GM21825 (cell line): ENCODE data around the gene PAX3.

Experiments used
- ATAC-seq: cut with Tn5 transposase; IDR thresholded peaks from one replicate; pipeline ENCODE4 v1.9.1; 2021; ENCODE audit warnings: mild to moderate bottlenecking, moderate library complexity; ENCODE audit not compliant: unreplicated experiment

Gene PAX3

DNA sequence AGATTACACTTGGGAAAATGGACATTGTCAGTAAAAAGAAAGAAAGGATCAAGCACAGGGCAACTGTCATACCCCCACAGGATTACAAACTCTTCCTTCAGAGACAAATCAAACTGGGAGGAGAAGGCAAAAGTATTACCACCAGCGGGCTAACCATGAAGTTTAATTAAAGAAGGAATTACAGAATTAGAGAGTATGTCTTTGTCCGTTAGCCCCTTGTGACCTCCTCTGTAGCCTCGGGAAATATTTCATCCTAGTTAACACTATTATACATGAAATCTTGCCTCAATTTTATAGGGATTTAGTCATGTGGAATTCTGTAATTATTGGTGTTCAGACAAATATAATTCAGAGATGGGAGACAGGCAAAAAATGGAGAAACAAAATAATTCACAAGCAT is 60.7 kb downstream of the PAX3 start:
- no peak for ATAC-seq

DNA sequence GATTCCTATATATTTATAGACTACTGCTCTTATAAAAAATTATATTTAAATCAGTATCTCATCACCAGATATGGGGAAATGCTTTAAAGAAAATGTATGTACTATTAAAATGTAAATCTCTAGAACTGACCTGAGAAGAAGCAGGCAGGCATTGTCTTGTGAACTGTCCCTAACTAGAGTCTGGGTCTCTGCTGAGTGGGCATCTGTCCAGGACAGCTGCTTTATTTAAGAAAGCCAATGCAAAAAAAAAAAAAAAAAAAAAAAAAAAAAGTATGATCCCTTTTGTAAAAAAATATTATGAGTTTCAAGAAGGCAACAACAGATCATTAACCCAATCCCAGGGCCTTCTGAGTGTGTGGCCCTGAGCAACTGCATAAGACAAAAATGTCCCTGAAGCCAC is 66.0 kb downstream of the PAX3 start:
- ATAC-seq = no peak

DNA sequence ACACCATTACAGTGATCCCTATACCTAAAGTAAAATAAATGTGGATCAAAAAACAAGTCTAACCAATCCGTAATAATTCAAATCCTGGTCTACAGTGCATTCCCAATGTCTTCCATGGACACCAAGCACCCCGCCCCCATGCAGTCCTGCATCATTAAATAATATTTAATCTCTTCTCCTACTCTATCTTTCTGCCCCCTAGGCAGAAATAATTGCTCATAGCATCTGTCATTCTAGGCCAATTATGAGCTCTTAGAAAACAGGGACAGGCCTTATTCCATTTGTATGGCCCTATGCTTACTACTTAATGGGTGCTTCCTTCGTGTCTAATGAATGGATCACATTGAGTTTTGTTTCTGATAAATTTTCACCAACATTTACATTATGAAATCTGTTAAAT is 66.4 kb downstream of the PAX3 start:
- ATAC-seq = no peak

DNA sequence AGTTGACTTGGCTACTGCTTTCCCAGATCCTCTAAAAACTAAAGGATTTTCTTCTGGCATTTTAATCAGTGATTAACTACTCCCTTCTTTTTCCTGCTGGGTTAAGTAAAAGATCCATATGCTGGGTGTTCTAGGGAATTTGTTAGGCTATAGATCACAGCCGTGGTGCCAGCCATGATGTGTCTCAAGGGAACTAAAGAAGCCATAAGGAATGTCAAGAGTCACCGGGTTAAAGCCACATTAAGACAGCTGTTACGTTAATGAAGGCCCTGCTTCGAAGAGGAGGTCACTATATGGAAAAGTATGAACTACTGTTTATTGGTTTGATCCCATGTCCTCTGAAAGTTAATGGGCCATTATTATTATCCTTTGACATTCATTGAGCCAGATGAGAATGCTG is 70.7 kb downstream of the PAX3 start:
- no peak for ATAC-seq

DNA sequence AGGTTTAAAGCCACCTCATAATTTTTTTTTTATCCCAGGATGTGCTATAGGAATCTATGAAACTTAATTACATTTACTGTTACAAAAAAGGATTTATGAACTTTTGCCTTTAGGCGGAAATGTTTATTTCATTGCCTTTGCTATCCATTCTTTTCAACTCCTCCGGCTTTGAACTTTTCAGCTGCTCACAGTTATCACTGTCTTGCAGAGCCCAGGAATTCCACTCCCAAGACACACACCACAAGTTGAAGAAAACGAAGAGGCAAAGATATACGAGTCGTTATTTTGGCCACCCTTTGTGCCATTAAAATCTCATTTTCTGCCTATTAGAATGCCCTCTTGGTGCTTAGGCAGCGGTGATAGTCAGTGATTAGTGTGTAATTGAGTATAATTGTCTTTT is 80.0 kb downstream of the PAX3 start:
- ATAC-seq = no peak

DNA sequence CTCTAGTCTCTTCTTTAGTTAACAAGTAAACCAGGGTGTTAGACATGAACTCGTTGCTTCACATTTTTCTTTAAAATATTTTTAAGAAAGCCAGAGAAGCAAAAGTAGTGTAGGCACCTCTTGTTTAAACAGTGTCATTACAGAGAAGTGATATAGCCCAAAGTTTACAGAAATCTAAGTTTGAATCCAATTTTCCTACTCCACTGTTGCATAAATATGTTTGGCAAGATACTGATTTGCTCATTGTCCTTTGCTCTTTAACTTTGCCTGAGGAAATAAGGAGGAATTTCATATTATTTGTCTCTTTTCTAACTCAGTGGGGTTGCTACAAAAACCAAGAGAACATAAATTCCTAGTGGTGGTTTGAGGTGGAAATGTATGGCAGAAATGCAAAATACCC is 81.1 kb downstream of the PAX3 start:
- ATAC-seq = no peak

DNA sequence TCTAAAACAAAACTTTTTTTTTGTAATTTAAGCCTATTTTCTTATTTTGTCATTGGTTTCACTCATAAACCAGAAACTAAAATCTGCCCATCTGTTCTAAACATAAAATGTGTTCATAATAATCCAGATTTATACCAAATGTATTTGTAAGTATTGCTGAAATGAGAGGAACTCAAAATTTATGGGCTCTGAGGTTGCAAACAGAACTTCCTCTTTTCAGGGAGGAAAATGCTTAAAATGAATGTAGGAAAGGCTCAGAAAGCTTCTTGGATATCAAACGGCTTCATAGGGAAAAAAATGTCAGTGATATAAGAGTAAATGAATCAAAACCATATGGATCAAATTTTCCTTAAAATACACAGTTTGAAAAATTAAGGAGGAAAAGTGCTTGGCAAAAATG is 83.9 kb downstream of the PAX3 start:
- no peak for ATAC-seq

DNA sequence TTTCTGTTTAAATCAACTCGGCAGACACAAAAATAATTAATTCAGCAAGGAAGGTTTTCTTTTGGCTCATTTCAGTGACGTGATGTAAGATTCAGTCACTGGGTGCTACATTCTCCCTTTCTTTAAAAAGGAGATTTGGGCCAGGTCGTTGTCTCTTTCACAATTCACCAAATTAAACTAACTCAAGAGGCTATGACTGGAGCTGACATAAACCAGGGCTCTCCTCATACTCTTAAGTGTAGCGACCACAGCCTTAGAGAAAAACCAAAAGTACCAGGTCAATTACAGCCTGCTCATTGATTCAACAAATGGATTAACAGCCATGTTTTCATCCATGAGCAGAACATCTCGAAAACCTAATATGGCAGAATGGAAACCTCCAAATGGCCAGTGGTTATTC is 85.7 kb downstream of the PAX3 start:
- ATAC-seq = no peak

DNA sequence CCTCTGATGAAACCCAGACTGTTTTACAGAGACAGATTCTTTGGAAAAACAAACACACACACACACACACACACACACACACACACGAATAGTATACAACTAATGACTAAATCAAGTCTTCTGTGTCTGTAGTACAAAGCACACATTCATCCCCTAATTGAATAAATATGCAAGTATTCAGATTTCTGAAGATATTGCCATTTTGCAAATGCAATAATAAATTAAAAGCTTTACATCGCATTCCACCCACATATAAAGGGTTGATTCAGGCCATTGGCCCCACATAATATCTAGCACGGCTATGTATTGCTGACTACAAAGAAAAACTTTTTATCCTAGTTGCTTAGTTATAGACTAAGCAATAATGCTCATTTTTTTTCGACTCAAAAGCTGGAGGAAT is 86.2 kb downstream of the PAX3 start:
- ATAC-seq = no peak

DNA sequence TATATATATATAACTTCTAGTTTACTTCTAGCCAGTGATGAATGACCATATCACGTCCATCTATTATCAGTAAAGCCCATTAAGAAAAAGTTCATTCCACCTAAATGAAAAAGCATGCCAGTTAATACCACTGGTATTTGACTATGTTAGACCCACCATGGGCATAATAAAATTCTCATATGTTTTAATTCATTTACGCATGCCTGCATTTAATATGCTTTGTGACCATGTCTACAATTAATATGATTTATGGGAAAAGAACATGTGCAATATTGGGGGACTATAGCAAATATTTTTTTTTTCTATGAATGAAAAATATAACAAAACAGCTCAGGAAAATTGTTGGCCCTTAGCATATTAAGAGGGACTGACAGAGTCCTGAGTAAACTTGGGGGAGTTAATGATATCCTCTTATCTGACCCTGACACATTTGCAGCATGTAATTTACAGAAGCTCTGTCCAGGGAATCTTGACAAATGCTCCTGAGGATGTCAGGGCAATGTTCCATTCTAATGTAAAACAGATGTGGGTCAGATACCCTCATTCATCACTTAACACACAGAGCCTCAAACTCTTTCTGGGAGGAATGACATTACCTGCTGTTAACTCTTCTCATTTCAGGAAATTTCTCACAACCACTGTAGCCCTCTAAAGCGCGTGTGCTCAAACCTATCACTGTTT is 90.6 kb downstream of the PAX3 start:
- ATAC-seq = no peak

DNA sequence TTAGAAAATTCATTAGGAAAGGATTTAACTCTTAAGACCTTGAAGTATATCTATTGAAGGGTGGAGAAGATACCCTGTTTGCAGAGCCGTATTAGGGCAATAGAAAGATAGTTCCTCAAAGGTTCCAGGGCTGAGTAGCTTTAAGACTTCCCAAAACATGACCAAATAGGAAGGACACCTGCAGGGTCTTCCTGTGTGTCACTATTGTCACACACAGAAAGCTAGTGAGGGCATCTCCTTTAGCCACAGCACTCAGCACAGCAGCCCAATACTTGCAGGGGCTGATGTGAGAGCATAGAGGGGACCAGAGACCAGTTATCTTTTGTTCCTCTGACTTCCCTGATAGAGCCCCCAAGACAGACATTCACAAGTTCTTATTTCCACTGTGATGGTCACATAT is 93.7 kb downstream of the PAX3 start:
- ATAC-seq = no peak

DNA sequence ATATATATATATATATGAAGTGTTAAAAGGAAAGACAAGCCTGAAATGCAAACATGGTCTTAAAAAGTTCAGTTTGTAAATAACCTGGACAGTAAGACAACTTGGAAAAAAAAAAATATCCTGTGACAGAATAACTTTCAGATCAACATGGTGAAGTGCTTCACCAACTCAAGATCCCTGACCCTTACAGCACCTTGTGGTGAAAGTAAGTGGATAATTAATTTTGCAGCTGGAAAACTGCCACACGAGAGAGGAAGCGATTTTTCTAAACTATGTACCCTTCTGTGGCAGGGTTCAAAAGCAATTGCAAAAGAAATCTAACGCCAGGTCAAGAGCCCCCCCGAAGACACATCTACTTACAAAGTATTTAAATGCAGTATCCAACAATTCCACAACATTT is 95.8 kb downstream of the PAX3 start:
- no peak for ATAC-seq

DNA sequence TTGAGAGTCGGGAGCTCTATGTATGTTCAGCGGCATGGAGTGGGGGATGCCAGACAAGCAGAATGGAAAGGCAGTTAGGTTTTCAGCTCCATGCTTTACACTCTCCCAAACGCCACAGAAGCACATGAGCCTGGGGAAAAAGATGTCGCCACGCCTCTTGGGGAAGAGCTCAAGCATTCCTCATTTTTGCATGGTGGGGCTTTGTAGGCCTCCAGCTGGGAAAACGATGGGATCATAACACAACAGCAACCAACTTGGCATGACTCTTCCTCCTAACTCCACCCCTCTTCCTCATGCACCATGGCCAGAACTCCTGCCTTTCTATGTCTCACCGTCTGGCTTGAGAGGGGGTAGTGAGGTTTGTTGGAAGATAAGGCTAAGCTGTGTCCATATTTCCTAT is 102.6 kb downstream of the PAX3 start:
- ATAC-seq = no peak

DNA sequence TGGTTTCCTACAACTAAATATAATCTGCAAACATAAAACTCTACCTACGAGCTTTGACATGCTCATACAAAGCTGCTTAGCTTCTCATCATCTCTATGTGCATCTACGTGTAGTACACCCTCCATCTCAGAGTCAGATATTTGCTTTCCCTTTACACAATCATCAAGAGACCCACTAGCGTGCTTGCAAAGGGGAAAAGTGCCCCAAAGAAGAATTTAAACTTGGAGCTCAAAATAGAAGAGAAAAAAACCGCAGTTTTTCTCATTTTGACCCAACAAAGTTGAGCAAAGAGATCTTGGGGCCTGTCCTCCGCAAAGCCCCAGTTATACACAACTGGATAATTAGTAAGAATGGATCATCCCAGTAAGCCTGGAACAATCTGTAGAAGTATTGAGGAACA is 104.1 kb downstream of the PAX3 start:
- ATAC-seq = no peak

DNA sequence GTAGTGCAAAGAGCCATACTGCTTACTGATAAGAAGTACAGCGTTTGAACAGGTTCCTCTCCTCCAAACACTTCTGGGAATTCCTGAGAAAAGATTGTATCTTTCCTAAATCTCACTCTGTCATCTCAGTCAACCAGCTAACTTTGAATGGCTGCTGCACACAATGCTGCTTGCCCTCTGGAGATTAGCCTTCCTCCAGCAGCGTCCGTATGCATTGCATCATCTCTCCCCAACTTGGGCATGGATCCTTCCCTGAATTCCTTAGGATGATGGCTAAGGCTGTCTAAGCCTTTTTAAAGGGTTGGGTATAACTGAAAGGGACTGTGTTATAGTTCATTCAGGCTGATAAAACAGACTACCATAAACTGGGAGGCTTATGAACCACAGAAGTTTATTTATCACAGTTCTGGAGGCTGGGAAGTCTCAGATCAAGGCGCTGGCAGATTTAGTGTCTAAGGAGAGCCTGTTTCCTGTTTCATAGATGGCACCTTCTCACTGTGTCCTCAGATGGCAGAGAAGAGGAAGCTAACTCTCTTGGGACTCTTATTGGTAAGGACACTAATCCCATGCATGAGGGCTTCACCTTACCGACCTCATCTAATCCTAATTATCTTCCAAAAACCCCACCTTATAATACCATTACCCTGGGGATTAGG is 105.3 kb downstream of the PAX3 start:
- ATAC-seq = no peak

DNA sequence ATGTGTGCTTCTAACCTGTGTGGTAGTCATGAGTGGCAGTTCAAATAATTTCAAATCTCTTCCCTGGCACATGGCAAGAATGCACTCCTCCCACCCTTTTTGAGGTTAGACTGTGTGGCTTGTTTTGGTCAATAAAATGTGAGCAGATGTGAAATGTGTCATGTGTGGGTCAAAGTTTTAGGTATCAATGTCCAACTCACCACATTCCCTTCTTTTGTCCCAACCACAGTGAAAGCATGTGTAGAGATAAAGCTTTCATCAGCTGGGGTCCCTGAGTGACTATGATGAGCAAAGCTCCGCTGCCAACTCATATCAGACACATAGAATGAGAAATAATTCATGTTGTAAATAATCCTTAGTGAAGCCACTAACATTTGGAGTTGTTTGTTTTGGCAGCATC is 118.2 kb downstream of the PAX3 start:
- no peak for ATAC-seq

DNA sequence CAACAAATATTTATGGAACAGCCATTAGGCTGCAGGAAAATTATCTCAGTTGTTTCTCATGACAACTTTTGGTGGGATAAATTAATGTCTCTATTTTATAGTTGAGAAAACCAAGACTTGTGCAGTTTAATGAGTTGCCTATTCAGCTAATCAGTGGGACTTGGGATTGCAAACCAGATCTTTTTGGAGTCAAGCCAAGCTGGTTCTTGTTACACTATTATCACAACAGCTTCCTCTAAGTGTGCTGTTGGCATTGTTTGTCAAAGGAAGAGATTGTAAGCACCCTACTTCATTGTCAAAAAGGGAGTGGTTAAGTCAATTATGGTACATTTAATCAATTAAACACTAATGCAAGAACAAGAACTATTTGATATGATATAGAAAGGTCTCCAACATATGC is 119.2 kb downstream of the PAX3 start:
- no peak for ATAC-seq

DNA sequence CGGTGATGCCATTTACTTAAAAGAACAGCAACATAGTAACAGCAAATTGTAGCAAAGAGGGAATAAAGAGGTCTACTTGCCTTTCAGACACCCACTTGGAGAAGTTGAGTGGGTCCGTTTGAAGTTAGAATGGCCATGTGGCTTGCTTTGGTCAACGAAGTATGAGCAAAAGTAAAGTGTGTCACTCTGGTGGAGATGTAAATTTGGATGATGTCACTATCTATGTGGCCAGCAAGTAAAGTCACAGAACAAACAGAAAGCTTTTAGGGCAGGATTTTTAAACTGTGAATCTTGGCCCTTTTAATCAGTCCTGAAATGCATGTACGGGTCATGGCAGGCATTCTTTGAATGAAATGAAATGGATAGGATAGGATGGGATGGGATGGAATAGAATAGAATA is 120.3 kb downstream of the PAX3 start:
- ATAC-seq = no peak

DNA sequence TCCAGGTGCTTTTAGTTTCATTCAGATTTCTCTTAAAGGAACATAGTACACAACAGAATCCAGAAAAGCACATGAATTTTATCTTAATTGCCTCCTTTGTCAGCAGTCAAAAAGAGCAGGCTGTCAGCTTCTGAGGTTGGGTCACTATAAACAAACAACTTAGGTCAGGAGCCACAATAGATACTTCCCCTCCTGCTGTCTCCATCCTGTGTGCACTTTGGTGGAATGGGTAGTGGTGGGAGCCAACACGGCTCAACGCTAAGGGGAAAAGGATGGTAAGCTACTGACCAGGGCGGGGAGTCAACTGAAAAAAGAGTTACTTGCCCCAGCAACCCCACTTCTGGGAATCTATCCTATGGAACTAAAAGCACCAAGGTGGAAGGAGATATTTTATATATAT is 121.9 kb downstream of the PAX3 start:
- no peak for ATAC-seq

DNA sequence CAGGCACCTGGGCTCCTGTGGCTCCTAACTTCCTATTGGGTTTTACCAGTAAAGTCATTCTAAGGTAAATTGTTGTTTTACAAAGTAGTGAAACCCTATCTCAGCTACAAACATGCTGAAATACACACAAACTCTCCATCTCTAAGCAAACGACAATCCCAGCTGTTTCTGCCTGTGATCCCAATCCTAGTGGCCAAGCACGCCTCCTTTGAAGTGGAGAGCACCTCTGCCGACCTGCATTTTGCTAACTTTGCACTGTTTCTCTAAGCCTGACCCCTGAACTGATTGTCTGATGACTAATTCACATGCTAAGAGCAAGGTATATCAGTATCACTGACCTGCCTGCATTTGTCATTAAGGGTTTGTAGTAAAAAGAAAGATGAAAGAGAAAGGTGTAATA is 124.3 kb downstream of the PAX3 start:
- ATAC-seq = no peak

DNA sequence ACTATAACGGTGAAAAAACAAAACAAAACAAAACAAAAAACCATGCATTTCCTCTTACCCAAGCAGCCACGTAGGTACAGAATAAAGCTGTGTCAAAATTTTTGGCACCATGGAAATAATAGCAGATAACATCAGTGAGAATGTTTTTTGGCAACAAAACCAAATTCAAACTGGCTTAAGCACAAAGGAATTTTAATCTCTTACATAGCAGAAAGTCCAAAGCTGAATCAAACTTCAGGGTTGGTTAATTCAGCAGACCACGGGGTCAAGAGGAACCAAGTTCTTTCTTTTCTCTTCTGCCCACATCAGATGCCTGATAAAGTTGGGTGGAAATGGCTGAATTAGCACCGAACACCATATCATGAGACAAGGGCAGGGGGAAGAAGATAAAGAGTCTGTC is 129.5 kb downstream of the PAX3 start:
- ATAC-seq = no peak

DNA sequence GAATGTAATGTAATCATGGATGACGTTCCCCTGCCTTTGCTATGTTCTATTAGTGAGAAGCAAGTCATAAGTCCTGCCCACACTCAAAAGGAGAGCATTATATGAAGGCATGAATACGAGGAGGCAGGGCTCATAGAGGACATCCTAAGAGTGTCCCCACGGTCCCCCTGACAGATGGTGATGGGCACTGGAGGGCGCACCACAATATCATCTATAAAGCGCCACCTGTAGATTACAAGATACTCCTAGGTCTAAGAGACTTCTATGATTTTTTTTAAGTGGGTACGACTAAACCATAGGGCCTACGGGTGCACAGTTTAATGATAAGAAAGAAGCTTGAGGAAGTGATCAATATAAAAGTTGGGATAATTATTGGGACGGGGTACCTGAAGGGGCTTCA is 131.0 kb downstream of the PAX3 start:
- no peak for ATAC-seq

DNA sequence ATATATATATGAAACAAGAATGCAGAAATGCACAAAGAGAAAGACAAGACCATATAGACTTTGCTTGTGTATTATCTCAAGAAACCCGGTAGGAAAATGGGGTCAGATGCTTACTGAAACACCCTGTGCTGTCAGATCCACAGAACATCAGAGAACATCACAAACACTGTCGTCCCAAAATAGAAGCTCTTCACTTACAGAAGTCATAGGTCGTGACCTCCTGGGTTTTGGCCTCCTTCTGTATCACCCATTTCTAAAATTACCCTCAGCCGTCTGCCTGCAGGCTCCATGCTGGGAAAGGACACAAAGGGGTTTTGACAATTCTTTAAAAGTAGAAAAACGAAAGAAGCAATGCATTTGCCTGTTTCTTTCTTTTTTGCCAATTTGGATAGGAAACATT is 137.9 kb downstream of the PAX3 start:
- ATAC-seq = no peak
